Adrenal gland (tissue), 5 donors: Measurements from ENCODE around the gene KCTD5.
"Not testable (repeated sequence)": the region's sequence is repeated elsewhere in the genome, so short reads cannot be mapped to it uniquely, and the experiment has no call there.

Source experiments
- CTCF ChIP-seq, 6 experiments: fragments of 450-650 bp in 4 of 6; fragments of 200-600 bp in 2 of 6; sonication (generic) in 1 of 6; IDR thresholded peaks; 1 replicate in 5 of 6; 2 replicates in 1 of 6; pipeline versions ENCODE4 v1.5.1 to v1.8.0; 2016 to 2021; ENCODE audit warnings: antibody characterized with exemption in 6 of 6, mild to moderate bottlenecking in 2 of 6, moderate library complexity in 1 of 6
- POLR2A ChIP-seq, 2 donors: fragments of 450-650 bp; IDR thresholded peaks; one replicate each; pipeline ENCODE4 v1.6.1; 2017; ENCODE audit warnings: antibody characterized with exemption in 2 of 2, mild to moderate bottlenecking in 2 of 2, moderate library complexity in 1 of 2
- donor health status: DM: no; HTN: no; CAD: no.

- not testable (repeated sequence) for TF ChIP-seq CTCF, POLR2A (IDR thresholded peaks at IDR 0.05)
Measured at GRCh38 chr16:2679902-2680301, 2.4 kb upstream of the KCTD5 start.
